GM10248 (cell line): ENCODE results near the gene RALGAPA2.

Source experiments
- CTCF ChIA-PET: fragments of 300-600 bp; sonication (Branson Sonifier 250); formaldehyde crosslinking; extraction: SDS; loops from one replicate; lab custom pipeline; 2021; ENCODE audit warnings: antibody characterized with exemption; lab: Yijun Ruan, JAX
- POLR2A ChIA-PET: fragments of 350-650 bp; sonication (Branson Sonifier 250); formaldehyde crosslinking; extraction: SDS; loops from one replicate; lab custom pipeline; 2020; ENCODE audit warnings: antibody characterized with exemption; lab: Yijun Ruan, JAX
- DNase-seq: peaks from one replicate; pipeline ENCODE4 v3.0.0; 2012; ENCODE audit errors: extremely low spot score
- CTCF ChIP-seq: IDR thresholded peaks from 2 replicates; pipeline ENCODE4 v1.5.1; 2012; ENCODE audit warnings: mild to moderate bottlenecking, low read depth; ENCODE audit errors: extremely low read depth, missing control alignments, control extremely low read depth

The RALGAPA2 gene

GRCh38 chr20:20390393-20390792 is 322.1 kb downstream of the RALGAPA2 start:
- no peak for TF ChIP-seq CTCF
- ChIA-PET POLR2A (no interaction called here), CTCF (interaction anchor here (1.0 kb wide), 1 partner anchor 19 kb away, joined by 3 read pairs; no protein-coding TSS in a partner anchor)
- DNase-seq = no peak

GRCh38 chr20:20386192-20386591 is 326.3 kb downstream of the RALGAPA2 start:
- DNase-seq = no peak
- POLR2A ChIA-PET = no interaction called here
- TF ChIP-seq CTCF = no peak
- CTCF ChIA-PET = no interaction called here

GRCh38 chr20:20375862-20376261 is 336.6 kb downstream of the RALGAPA2 start:
- POLR2A ChIA-PET = no interaction called here
- no peak for TF ChIP-seq CTCF
- CTCF ChIA-PET = no interaction called here
- no peak for DNase-seq

GRCh38 chr20:20373091-20373571 is 339.3 kb downstream of the RALGAPA2 start:
- POLR2A ChIA-PET = no interaction called here
- CTCF ChIA-PET = no interaction called here
- DNase-seq = no peak
- TF ChIP-seq CTCF = no peak

GRCh38 chr20:20371681-20372080 is 340.8 kb downstream of the RALGAPA2 start:
- no peak for TF ChIP-seq CTCF
- POLR2A ChIA-PET = interaction anchor here (0.7 kb wide), 1 partner anchor 232 kb away, joined by 3 read pairs; no protein-coding TSS in a partner anchor
- CTCF ChIA-PET = interaction anchor here (1.0 to 2.4 kb wide), 3 partner anchors 10 to 85 kb away, joined by 3 to 6 read pairs (median 3); no protein-coding TSS in a partner anchor
- no peak for DNase-seq

- ChIA-PET POLR2A (no interaction called here), CTCF (interaction anchor here (1.0 to 2.4 kb wide), 4 partner anchors 10 to 20 kb away, joined by 3 to 6 read pairs (median 5); no protein-coding TSS in a partner anchor)
- no peak for DNase-seq
- TF ChIP-seq CTCF = no peak
These were observed 341.4 kb downstream of the RALGAPA2 start for GRCh38 chr20:20371083-20371482.
